GM12878 (cell line): Measurements from ENCODE around the gene PHF20. TPM values are rescaled to one million over a fixed set of nuclear protein-coding genes. Genes with fewer than 3 reads are reported as not detected.

ENCODE experiments used
- ATAC-seq: fragments of 200-7000 bp; cut with Tn5 transposase; 3 replicates; pipeline ENCODE4 v1.9.1; 2020; ENCODE audit warnings: mild to moderate bottlenecking, moderate library complexity
- BruUV-seq: library from RNA; stranded (reverse); fragments of 400-500 nt; replicated peaks from 2 replicates; lab custom pipeline; 2021; lab: Mats Ljungman, UMichigan
- CTCF ChIA-PET: fragments of 300-600 bp; sonication (Branson Sonifier 250); formaldehyde crosslinking; extraction: SDS; loops from one replicate; lab custom pipeline; 2021; ENCODE audit warnings: inconsistent platforms; lab: Yijun Ruan, JAX
- POLR2A ChIA-PET: fragments of 350-600 bp; formaldehyde crosslinking; extraction: SDS; loops from one replicate; lab custom pipeline; 2021; ENCODE audit warnings: inconsistent platforms; lab: Charles Lee
- RAD21 ChIA-PET: fragments of 300-600 bp; sonication (Branson Sonifier 250); formaldehyde crosslinking; loops from one replicate; lab custom pipeline; 2023; ENCODE audit warnings: antibody characterized with exemption; ENCODE audit not compliant: unreplicated experiment; lab: Charles Lee
- SMC1A ChIA-PET: fragments of 300-600 bp; sonication (Branson Sonifier 250); formaldehyde crosslinking; loops from one replicate; lab custom pipeline; 2023; ENCODE audit not compliant: unreplicated experiment, uncharacterized antibody; lab: Charles Lee
- DNase-seq: peaks from one replicate; pipeline ENCODE4 v3.0.0-alpha.2; 2011; ENCODE audit warnings: low read depth, low spot score
- FAIRE-seq: peaks from 3 replicates; lab custom pipeline; 2011; peaks lifted over from hg19 to GRCh38; lab: Jason Lieb, UNC
- H2AFZ ChIP-seq: 2 replicates; pipeline ENCODE4 v1.6.0; 2011; ENCODE audit warnings: low read depth, low read length, control low read depth; ENCODE audit not compliant: control insufficient read depth
- H3K27ac ChIP-seq: 2 replicates; pipeline ENCODE4 v1.5.1; 2011; ENCODE audit warnings: control low read depth; ENCODE audit not compliant: control insufficient read depth, insufficient read depth
- H3K27me3 ChIP-seq, 2 experiments: replicated peaks in 1 of 2; 2 replicates each; pipeline versions ENCODE4 v1.6.0 to v1.6.1; 2011; ENCODE audit warnings: low read length in 1 of 2; ENCODE audit not compliant: control insufficient read depth in 2 of 2, insufficient read depth in 2 of 2
- H3K36me3 ChIP-seq, 2 experiments: 2 replicates each; pipeline ENCODE4 v1.5.1; 2011; ENCODE audit warnings: low read length in 1 of 2; ENCODE audit not compliant: control insufficient read depth in 2 of 2, insufficient read depth in 2 of 2
- H3K4me1 ChIP-seq: 2 replicates; pipeline ENCODE4 v1.6.1; 2011; ENCODE audit warnings: mild to moderate bottlenecking, low read length, moderate library complexity, mixed read lengths; ENCODE audit not compliant: control insufficient read depth, insufficient read depth
- H3K4me2 ChIP-seq: 2 replicates; pipeline ENCODE4 v1.6.0; 2011; ENCODE audit warnings: control low read depth; ENCODE audit not compliant: control insufficient read depth, insufficient read depth
- H3K4me3 ChIP-seq: fragments of 200-600 bp; sonication (generic); 2 replicates; pipeline ENCODE4 v1.5.1; 2016
- H3K79me2 ChIP-seq: 2 replicates; pipeline ENCODE4 v1.6.0; 2011; ENCODE audit warnings: low read length; ENCODE audit not compliant: control insufficient read depth, insufficient read depth
- H3K9ac ChIP-seq: 2 replicates; pipeline ENCODE4 v1.8.0; 2011; ENCODE audit warnings: low read length, control low read depth, mixed read lengths; ENCODE audit not compliant: control insufficient read depth, insufficient read depth
- H3K9me3 ChIP-seq: replicated peaks from 3 replicates; pipeline ENCODE4 v1.5.1; 2011; ENCODE audit warnings: mild to moderate bottlenecking, low read length; ENCODE audit not compliant: control insufficient read depth, insufficient read depth
- H4K20me1 ChIP-seq: 2 replicates; pipeline ENCODE4 v1.6.0; 2011; ENCODE audit not compliant: control insufficient read depth, insufficient read depth
- NR2C1 ChIP-seq: fragments of 450-650 bp; IDR thresholded peaks from 2 replicates; pipeline ENCODE4 v1.6.1; 2017; ENCODE audit warnings: antibody characterized with exemption, mild to moderate bottlenecking, moderate library complexity
- PAX8 ChIP-seq: fragments of 450-650 bp; IDR thresholded peaks from 2 replicates; pipeline ENCODE4 v1.6.1; 2017; ENCODE audit warnings: mild to moderate bottlenecking, moderate library complexity
- POLR2A ChIP-seq: IDR thresholded peaks from 2 replicates; pipeline ENCODE4 v1.6.1; 2011; ENCODE audit warnings: low read depth, mild to moderate bottlenecking, low read length
- SIX5 ChIP-seq: IDR thresholded peaks from 2 replicates; pipeline ENCODE4 v1.6.1; 2011; ENCODE audit warnings: mild to moderate bottlenecking, low read depth, low read length, moderate library complexity; ENCODE audit not compliant: severe bottlenecking
- SPI1 ChIP-seq: IDR thresholded peaks from 2 replicates; pipeline ENCODE4 v1.6.1; 2011; ENCODE audit warnings: low read depth, mild to moderate bottlenecking, low read length, moderate library complexity, borderline replicate concordance; ENCODE audit not compliant: insufficient read depth
- ZBTB4 ChIP-seq: fragments of 450-650 bp; formaldehyde crosslinking; IDR thresholded peaks from 2 replicates; pipeline ENCODE4 v1.4.0; 2022; ENCODE audit warnings: mild to moderate bottlenecking, moderate library complexity
- ZNF207 ChIP-seq: fragments of 450-650 bp; IDR thresholded peaks from 2 replicates; pipeline ENCODE4 v1.6.1; 2014; ENCODE audit warnings: antibody characterized with exemption, mild to moderate bottlenecking, borderline replicate concordance
- WGBS: methylation state at CpG from one replicate; pipeline ENCODE4 v1.1.6; 2016; ENCODE audit warnings: low lambda C conversion rate; ENCODE audit not compliant: insufficient replicate concordance, insufficient coverage; ENCODE audit errors: missing lambda C conversion rate; 5-methylcytosine and 5-hydroxymethylcytosine counted together
- in situ Hi-C: fragments of 300-500 bp; cut with MboI; formaldehyde crosslinking; loops from 9 replicates; pipeline ENCODE4 v1.14.3; 2018; ENCODE audit warnings: mixed read lengths
- intact Hi-C: fragments of 100-400 bp; cut with micrococcal nuclease; formaldehyde crosslinking; loops from one replicate; pipeline ENCODE4 v1.14.2; 2022; ENCODE audit not compliant: unreplicated experiment
- polyA plus RNA-seq, 11 experiments: library from polyadenylated mRNA; depleted of rRNA in 4 of 11; unstranded in 6 of 11; stranded (reverse) in 5 of 11; fragments of >200 nt; fragmentation: Nextera tagmentation in 4 of 11; fragmentation: Illumina TruSeq in 1 of 11; extraction: Ambion mirVana in 4 of 11; extraction: Trizol in 1 of 11; gene quantifications; 1 replicate in 1 of 11; 2 replicates in 10 of 11; pipeline versions ENCODE4 v1.2.1 to v1.2.3, GENCODE V29; 2011 to 2016; ENCODE audit warnings: inconsistent platforms in 2 of 11, missing spikeins in 2 of 11, low read depth in 1 of 11
- total RNA-seq, 4 experiments: library from RNA; depleted of rRNA in 3 of 4; stranded (reverse); fragments of >200 nt in 3 of 4; fragmentation: Illumina TruSeq in 1 of 4; extraction: Trizol in 1 of 4; gene quantifications; 2 replicates each; pipeline versions ENCODE4 v1.2.1 to v1.2.3, GENCODE V29; 2013 to 2021

The PHF20 gene
- total and polyA plus RNA-seq, 10 of the 15 experiments (the other 5 are each of a cell fraction or from before 2014, with no cell fraction given), result 31.6 to 91.2 (median 46.8) TPM

DNA sequence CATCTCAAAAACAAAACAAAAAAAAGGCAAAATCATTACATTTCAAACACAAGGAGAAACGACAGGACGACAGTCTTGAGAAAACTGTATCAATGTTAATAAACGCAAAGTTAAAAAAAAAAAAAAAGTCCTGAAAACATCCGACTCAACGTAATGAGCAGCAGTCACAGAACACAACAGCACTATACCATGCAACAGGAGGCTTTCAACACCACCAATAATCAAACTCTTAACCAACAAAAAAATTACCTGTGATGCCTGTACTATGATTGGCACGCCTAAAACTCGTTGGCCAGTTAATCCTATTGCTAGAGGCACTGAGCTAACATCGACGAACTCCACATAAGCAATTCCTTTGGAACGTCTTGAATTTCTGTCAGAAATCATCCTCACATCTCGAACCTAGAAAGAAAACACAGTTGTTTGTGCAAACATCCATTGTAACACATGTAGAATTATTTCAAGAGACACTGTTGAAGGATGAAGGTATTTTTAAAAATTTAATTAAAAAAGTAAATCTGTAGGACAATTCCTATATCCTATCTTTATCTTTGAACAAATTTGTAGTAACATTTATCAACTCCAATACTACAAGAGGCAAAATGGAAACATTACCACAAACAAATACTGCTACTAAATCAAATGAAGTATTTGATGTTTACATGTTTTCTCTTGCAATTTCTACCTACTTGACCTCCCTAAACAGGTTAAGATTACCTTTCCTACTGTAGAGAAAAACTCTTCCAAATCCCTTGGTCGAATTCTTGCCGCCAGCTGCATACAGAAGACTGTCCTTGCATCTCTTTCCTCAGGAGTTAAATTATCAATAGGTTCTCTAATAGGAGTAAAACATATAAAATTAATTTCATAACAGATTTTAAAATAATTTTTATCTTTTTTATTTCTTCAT, 47.2 kb upstream of the PHF20 start (continued):
- no peak for TF ChIP-seq ZNF207
- no peak for TF ChIP-seq PAX8
- no peak for TF ChIP-seq ZBTB4 (CRISPR knock-in tag)

GRCh38 chr20:35726842-35727711, 44.7 kb upstream of the PHF20 start:
- no peak overlapping the region for H3K27ac ChIP-seq
- FAIRE-seq (no peak), DNase-seq (no peak), ATAC-seq (no peak)
- intact Hi-C loops, result no loop called here
- peaks cover 56% of the 10 kb centered on the region for H3K79me2 ChIP-seq
- H3K4me1 ChIP-seq, result no peaks in the 10 kb centered on the region
- no peak overlapping the region for H2AFZ ChIP-seq
- in situ Hi-C loops, result no loop called here
- H3K27me3 ChIP-seq, result no peaks in the 10 kb centered on the region
- ChIA-PET CTCF (interaction anchor here (0.5 to 1.9 kb wide), 3 partner anchors 12 to 249 kb away, joined by 3 to 9 read pairs (median 5); partner anchors contain the start of gene RBM39), SMC1A (interaction anchor here (0.6 to 1.1 kb wide), 3 partner anchors 19 to 126 kb away, joined by 3 read pairs; no protein-coding TSS in a partner anchor), RAD21 (no interaction called here), POLR2A (interaction anchor here (0.6 to 2.8 kb wide), 4 partner anchors 8 to 22 kb away, joined by 3 to 15 read pairs (median 4); no protein-coding TSS in a partner anchor)
- H3K9me3 ChIP-seq, result no peaks in the 10 kb centered on the region
- peaks cover 21% of the 10 kb centered on the region; the same call in 1 of the 2 replicates for H4K20me1 ChIP-seq
- TF ChIP-seq NR2C1 (no peak), SIX5 (no peak), SPI1 (peak; percentile 12; the same call in 1 of the 2 replicates), POLR2A (peak; percentile 43; the same call in 1 of the 2 replicates)
- H3K4me2 ChIP-seq, result no peak overlapping the region
- WGBS, result 96% methylated on average over 19 of the region's 20 CpGs
- H3K9ac ChIP-seq, result no peak overlapping the region
- BruUV-seq, result no TSS peak
- H3K4me3 ChIP-seq, result no peak overlapping the region
- peaks cover 20 to 42% of the 10 kb centered on the region in 2 experiments for H3K36me3 ChIP-seq
